HG03196 (cell line): Measurements from ENCODE around the gene SMIM22.

Experiments
- ATAC-seq: cut with Tn5 transposase; IDR thresholded peaks from one replicate; pipeline ENCODE4 v1.9.1; 2021; ENCODE audit not compliant: unreplicated experiment

Gene SMIM22, protein sequence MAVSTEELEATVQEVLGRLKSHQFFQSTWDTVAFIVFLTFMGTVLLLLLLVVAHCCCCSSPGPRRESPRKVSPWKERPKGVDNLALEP

DNA sequence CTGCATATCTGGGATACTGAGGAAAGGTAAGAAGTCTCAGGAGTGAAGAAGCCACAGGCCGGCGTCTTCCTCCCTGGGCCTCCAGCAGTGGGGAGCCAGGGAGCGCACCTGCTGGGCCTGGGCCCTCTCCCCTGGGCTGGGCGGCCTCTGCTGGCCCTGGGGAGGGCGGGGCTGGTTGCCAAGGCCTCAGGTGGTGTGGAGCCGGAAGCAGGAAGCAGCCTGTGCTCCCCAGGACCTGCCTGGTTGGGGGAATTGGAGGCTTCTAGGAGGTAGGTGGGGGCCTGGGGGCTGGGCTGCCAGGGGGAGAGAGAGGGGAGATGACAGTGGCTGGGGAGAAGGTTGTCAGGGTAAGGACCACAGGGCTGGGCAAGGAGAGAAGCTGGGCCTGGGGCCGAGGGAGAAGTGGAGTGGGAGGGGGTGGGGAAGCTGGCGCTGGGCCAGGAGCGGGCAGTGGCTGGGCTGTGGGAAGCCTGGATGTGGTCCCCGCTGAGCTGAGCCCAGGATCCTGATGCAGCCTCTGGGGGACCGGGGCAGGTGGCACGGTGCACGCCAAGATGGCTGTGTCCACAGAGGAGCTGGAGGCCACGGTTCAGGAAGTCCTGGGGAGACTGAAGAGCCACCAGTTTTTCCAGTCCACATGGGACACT, at the start of gene SMIM22:
Gene SMIM22 (plus strand): TSS at position 189 of the 647 bp plus-strand sequence. CDS start 366 bp downstream, at position 555.
- no peak for ATAC-seq

DNA sequence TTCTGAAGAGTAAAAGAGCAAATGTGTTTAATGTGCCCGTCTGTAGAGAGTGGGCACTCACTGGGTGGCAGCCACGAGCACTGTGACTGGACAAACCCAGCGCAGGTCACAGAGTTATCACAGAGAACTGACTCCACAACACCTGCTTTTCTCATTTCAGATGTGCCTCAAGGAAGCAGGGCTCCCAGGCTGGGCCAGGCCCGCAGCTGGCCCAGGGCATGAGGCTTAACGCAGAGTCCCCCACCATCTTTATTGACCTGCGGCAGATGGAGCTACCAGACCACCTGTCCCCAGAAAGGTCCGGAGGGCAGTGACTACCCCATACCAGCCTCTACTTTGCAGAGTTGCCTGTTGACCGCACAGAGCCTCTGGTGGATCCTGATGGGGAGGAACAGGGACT, 49.0 kb upstream of the SMIM22 start:
- no peak for ATAC-seq

DNA sequence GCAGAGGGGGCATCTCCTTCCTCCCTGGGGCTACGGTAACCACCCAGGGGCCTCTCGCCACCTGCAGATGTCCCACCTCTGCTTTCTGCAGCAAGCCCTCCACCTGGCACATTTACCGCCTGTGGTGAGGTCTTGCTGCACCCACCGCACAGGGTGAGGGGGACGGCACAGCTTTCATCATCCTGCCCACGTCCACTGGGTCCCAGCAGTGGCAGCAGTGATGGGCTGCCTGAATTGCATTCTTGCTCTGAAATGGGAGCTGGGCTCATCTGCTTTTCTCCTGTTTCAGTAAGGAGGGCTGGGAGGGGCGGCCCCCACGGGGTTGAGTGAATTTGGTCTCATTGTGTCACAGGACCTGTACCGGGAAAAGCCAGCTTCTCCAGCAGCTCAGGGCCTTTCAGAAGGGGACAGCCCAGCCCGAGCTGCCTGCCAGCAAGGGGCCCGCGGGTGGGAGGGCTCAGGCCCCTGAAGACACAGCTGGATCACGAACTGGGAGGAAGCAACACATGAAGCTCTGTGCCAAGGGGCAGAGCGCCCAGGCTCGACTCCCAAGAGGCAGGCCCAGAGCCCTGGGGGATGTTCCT, 48.1 kb upstream of the SMIM22 start:
- ATAC-seq = no peak

DNA sequence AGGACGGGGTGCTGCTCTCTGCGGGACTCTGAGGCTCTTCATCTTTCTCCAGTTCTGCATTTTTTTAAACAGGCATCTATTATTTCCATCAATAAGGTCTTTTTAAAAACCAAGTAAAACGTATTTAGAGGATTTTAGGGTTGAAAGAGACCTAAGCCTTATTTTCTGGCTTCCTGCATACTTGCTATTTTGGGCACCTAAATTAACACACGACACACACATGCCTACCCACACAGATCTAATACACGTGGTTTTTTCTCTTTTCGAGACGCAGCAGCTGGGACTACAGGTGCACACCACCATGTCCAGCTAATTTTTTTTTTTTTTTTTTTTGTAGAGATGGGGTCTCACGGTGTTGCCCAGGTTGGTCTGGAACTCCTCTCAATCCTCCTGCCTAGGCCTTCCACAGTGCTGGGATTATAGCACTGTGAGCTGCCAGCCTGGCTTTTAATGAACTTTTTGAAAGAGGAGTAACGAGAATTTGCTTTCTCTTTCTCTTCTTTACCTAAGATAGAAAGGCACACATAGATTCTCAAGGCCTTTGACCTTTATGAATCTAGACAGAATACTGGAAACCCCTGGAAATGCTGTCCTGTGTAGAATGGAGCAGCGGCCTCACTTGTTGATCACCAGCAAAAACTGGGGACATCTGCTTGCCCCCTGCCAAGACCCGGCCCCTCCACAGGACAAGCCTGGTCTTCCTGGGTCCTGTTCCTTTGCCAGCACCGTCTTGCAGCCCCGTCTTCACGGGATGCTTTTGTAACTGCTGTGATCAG, 47.1 kb upstream of the SMIM22 start:
- ATAC-seq = no peak

DNA sequence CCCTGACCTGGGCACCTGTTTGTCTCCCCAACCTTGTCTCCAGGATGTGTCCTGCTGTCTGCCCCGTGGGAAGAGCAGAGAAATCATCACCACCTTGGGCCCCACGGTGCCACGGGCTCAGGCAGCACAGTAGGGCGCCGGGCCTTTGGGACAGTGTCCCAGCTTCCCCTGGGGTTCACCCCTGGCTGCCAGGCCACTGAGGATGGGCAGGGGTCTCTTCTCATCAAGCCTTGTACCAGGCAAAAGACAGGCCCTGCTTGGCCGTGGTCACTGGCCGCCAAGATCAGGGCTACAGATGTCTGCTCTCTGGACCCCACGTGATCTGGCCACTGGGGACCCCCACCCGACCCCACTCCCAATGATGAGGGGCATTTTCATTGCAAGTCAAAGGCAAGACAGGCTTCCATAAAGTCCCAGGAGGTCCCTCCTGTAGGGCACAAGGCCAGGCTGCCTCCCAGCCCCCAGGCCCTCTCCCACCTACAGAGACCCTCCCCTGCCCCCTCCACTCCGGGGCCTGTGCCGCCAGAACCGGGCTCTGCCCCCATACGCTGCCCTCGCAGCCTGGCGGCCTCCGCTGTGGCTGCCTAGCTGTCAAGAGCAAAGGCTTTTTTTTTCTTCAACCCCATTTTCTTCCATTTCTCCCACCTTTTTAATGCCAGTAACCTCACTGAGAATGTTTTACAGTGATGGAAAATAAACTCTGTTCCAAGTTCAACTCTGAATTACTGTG, 46.3 kb upstream of the SMIM22 start:
- ATAC-seq = no peak

DNA sequence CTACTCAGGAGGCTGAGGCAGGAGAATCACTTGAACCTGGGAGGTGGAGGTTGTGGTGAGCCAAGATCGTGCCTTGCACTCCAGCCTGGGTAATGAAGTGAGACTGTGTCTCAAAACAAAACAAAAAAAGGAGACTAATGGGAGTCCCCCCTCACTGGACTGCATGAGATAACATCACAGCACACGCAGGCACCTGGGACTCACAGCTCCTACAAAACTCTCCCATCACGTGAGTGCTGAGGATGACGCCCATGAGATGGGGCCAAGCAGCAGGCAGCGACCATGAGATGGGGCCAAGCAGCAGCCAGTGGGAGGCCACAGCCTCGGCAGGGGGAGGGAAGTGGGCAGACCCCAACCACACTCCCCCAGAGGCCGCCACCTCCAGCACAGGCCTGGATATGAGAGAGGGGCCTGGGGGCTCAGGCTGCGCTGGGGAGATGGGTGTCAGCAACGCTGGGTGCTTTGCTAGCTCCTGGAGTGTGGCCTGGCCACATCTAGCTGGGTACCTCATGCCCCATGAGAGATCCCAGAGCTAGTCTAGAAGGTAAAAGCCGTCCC, 45.4 kb upstream of the SMIM22 start:
- no peak for ATAC-seq

DNA sequence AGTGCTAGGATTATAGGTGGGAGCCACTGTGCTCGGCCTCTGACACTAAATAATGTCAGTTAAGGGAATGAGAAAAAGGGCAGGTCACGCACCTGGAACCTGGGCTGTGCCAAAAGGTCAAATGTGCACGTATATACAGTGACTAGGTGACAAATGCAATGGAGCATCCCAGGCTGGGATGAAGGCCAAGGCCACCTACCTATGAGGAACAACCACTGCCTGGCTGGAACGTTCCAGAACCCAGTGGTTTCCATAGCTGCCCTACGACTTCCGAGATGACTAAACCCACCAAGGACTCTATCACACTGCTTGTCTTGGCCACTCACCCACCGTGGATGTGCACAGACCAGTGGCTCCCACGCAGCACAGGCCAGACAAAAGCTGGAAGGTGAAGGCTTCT, 44.3 kb upstream of the SMIM22 start:
- no peak for ATAC-seq

DNA sequence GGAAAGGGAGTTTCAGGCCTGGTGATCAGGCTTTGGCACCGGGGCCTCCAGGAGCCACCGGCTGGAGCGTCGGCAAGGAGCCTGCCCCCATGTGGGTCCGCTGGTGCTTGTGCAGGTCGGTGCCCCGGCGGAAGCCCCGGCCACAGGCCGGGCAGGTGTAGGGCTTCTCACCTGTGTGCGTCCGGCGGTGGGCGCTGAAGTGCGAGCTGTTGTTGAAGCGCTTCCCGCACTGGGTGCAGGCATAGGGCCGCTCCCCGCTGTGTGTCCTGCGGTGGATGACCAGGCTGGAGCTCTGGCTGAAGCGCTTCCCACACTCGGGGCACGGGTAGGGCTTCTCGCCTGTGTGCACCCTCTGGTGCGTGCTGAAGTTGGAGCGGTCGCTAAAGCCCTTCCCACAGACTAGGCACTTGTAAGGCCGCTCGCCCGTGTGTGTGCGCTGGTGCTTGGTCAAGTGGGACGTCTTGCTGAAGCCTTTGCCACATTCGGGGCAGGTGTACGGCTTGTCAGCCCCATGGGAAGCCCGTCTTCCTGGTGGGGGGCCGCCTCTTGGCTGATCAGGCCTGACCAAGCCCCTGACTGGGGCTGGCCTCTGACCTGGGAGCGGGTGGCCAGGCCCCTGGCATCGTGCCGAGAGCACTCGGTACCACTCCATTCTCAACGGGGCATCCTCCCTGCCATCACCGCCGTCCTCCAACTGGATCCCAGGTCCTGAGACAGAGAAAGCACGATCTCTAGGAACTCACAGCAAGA, 42.6 kb upstream of the SMIM22 start:
- no peak for ATAC-seq

DNA sequence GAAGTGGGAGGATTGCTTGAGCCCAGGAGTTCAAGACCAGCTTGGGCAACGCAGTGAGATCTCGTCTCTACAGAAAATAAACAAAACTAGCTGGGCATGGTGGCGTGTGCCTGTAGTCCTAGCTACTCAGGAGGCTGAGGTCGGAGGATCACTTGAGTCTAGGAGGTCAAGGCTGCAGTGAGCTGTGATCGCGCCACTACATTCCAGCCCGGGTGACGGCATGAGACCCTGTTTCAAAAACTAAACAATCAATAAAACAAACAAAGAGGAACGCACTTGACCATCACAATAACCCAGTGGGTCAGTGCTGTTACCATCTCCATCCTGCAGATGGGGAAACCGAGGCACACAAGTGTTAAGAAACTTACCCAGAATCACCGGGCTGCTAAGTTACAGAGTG, 41.9 kb upstream of the SMIM22 start:
- no peak for ATAC-seq

DNA sequence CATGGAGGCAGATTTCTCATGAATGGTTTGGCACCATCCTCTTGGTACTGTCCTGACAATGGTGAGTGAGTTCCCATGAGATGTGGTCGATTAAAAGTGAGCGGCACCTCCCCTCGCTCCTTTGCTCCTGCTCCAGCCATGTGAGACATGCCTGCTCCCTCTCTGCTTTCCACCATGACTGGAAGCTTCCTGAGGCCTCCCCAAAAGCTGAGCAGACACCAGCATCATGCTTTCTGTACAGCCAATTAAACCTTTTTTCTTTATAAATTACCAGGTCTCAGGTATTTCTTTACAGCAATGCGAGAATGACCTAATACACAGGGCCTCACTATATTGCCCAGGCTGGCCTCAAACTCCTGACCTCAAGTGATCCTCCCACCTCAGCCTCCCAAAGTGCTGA, 40.3 kb upstream of the SMIM22 start:
- no peak for ATAC-seq

DNA sequence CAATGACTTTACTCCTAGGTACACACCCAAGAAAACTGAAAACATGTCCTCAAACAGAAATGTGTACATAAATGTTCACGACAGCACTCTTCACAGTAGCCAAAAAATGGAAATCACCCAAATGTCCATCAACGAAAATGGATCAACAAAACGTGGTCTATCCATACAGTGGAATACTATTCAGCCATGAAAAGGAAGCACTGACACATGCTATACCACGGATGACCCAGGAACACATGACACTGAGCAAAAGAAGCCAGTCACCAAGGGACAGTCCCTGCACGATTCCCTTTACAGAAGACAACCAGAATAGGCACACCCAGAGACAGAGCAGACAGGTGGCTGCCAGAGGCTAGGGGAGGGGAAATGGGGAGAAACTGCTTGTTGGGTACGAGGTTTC, 39.5 kb upstream of the SMIM22 start:
- ATAC-seq = no peak

DNA sequence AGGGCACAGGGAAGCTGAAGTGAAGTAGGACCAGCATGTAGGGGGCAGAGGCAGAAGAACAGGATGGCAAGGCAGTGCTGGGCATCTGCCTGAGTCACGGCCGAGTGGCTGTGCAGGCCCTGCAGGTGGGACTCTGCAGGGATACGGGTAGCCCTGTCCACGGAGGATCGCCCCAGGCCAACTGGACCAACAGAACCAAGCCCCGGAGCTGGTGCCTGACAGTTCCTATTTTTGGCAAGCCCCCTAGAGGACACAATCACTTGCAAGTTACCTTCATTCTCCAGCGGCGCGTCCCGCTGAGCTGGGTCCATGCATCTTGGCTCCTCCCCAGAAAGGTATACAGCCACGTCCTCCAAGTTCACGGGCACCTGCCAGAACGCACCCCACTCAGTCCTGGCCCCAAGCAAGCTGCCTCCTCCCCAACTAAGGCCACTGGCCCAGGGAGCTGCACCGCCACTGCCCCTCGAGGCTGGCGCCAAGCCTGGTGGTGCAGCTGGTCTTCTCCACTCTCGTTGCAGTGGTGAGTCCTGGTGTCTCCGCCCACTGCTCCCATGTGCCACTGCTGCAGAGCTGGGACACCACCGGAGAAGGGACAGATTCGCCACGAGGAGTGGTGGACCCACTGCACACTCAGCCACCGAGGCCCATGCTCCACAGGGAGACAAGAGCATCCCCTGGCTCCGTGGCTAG, 34.8 kb upstream of the SMIM22 start:
- no peak for ATAC-seq

DNA sequence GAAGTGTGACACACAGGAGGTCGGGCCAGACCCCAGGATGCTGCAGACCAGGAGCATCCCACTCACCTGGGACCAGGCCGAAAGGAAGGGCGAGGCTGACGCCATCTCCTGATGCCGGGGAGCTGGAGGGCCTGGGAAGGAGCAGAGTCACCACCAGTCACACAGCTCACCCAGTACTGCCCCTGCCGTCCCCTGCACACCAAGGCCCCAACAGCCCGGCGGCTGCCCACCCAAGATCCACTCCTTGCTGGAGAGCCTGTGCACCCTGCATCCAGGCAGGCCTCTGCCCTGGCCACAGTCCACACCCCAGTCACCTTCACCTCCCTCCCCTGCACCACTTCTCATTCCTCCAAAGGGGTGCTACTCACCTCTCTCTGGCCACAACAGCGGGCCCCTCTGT, 33.0 kb upstream of the SMIM22 start:
- no peak for ATAC-seq

DNA sequence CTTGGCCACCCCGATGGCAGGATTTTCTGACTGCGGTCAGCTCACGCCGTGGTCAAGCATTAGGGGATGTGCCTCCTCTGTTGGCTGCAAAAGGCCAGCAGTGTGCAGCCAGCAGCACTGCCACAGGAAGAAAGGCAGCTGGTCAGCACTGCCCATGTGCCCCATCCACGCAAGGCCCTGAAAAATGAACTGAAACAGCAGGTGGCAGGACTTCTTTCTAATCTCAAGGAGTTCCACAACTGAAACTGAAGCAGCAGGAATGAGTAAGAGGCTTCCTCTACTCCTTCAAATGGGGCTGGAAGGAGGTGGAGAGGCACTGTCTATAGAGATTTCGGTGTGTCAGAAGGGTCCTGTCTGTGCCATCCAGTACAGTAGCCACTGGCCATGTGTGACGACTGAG, 31.4 kb upstream of the SMIM22 start:
- ATAC-seq = no peak

DNA sequence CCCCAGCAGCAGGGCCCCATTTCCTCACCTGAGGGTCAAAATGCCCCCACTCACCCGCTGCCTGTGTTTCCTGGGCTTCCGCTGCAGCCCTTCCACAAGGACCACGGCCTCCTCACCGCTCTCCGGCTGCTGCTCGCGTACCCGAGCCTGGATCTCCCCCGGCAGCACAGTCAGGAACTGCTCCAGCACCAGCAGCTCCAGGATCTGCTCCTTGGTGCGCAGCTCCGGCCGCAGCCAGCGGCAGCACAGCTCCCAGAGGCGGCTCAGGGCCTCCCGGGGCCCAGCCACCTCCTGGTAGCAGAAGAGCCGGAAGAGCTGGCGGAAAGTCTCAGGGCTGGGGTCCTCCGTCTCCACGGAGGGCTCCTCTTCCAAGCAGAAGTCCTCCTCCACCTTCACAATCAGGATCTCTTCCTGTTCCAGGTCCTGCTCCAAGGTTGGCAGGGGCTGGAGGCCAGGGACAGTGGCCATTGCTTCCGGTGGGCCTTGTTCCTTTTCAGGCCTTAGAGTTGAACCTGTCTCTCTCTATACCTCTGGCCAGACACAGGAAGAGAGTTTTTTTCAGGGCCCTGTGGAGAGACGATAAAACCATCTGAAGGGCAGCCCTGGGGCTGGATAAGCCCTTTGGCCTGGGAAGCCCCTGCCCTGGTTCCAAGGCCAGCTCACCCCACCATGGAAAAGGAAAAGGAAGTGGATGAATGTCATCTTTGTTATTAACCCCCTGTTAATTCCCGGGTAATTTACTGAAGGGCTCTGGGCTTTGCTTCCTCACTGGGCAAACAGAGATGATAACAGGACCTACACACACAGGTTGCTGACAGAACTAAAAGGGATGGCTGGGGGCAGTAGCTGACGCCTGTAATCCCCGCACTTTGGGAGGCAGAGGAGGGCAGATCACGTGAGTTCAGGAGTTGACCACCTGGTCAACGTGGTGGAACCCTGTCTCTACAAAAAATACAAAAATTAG, 29.4 kb upstream of the SMIM22 start:
- ATAC-seq = no peak

DNA sequence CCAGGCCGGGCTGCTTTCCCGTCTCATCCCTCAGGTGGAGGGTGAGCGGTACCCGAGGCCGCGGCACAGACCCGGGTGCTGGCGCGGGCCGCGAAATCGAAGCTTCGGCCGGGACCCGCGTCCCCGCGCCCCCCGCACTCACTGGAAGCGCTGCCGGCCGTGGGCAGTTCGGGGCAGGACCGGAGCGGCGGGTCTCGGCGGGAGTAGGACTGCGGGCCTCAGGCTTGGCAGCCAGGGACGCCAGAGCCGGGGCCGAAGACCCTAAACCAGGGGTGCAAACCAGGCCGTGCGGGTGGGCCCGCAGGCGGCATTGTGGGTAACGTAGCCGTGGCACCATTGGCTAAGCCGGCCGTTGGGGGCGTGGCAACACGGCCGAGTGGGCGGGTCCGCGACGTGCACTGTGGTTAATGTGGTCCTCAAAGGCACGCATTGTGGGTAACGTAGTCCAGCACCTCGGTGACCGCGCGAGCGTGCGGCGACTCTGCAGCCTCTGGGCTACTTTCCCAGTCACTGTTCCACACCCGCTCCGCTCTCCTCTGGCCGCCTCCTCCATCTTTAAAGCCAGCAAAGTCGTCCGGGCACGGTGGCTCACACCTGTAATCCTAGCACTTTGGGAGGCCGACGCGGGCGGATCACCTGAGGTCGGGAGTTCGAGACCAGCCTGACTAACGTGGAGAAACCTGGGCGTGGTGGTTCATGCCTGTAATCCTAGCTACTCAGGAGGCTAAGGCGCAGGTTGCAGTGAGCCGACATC, 28.1 kb upstream of the SMIM22 start, which contains the start of gene ZNF500:
Gene ZNF500 (minus strand): TSS at position 288 of the 754 bp plus-strand sequence. CDS start 1,184 bp downstream, outside the sequence.
- peak; percentile 88 for ATAC-seq

DNA sequence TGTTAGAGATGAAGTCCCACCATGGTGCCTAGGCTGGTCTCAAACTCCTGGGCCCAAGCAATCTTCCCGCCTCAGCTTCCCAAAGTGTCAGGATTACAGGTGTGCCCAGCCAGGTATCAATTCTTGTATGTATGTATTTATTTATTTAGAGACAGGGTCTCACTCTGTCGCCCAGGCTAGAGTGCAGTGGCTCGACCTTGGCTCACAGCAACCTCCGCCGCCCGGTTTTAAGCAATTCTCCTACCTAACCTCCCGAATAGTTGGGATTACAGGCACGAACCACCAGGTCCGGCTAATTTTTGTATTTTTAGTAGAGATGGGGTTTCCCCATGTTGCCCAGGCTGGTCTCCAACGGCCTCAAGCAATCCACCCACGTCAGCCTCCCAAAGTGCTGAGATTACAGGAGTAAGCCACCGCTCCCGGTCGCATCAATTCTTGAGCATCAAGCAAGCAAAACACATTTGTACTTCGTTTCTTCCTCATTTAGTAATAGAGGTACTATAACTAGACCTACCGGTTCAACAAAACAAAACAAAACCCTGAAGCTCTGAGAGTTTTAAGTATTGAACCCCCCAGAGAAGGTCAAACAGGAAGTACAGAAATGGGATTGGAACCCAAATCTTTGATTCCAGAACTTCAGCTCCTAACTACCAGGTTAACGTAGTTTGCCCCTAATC, 27.2 kb upstream of the SMIM22 start:
- ATAC-seq = no peak
